Tibial artery (tissue), 4 donors: Measurements from ENCODE around the gene JMJD8.

Source experiments
- DNase-seq, 2 donors: peaks; one replicate each; pipeline ENCODE4 v3.0.0-alpha.2; 2019
- H3K27ac ChIP-seq, 2 donors: fragments of 200-600 bp; sonication (generic) in 1 of 2; 1 replicate in 1 of 2; 2 replicates in 1 of 2; pipeline ENCODE4 v1.5.1; 2018 to 2019; ENCODE audit warnings: mild to moderate bottlenecking in 1 of 2
- H3K27me3 ChIP-seq, 2 donors: fragments of 200-600 bp; sonication (generic) in 1 of 2; one replicate each; pipeline versions ENCODE4 v1.5.1 to v1.6.0; 2016 to 2019
- H3K36me3 ChIP-seq, 3 donors: fragments of 200-600 bp; sonication (generic) in 2 of 3; one replicate each; pipeline ENCODE4 v1.5.1; 2016 to 2019; ENCODE audit warnings: mild to moderate bottlenecking in 2 of 3
- H3K4me1 ChIP-seq, 4 donors: fragments of 200-600 bp; sonication (generic) in 2 of 4; 1 replicate in 3 of 4; 2 replicates in 1 of 4; pipeline ENCODE4 v1.5.1; 2016 to 2019
- H3K4me3 ChIP-seq, 2 donors: fragments of 200-600 bp; sonication (generic) in 1 of 2; 1 replicate in 1 of 2; 2 replicates in 1 of 2; pipeline ENCODE4 v1.5.1; 2018 to 2019; ENCODE audit warnings: mild to moderate bottlenecking in 2 of 2
- H3K9me3 ChIP-seq, 3 donors: fragments of 200-600 bp; sonication (generic) in 1 of 3; one replicate each; pipeline ENCODE4 v1.5.1; 2016 to 2019
- intact Hi-C: fragments of 100-400 bp; cut with DNase I; formaldehyde crosslinking; loops from one replicate; pipeline ENCODE4 v1.15.0; 2023; ENCODE audit warnings: low total_unique reads
- TF ChIP-seq, protein P1 (sequence below), 2 experiments: fragments of 200-600 bp in 1 of 2; fragments of 450-650 bp in 1 of 2; IDR thresholded peaks; one replicate each; pipeline ENCODE4 v1.5.1; 2017 to 2019; ENCODE audit warnings: antibody characterized with exemption in 2 of 2, mild to moderate bottlenecking in 1 of 2, moderate library complexity in 1 of 2

Gene JMJD8

DNA sequence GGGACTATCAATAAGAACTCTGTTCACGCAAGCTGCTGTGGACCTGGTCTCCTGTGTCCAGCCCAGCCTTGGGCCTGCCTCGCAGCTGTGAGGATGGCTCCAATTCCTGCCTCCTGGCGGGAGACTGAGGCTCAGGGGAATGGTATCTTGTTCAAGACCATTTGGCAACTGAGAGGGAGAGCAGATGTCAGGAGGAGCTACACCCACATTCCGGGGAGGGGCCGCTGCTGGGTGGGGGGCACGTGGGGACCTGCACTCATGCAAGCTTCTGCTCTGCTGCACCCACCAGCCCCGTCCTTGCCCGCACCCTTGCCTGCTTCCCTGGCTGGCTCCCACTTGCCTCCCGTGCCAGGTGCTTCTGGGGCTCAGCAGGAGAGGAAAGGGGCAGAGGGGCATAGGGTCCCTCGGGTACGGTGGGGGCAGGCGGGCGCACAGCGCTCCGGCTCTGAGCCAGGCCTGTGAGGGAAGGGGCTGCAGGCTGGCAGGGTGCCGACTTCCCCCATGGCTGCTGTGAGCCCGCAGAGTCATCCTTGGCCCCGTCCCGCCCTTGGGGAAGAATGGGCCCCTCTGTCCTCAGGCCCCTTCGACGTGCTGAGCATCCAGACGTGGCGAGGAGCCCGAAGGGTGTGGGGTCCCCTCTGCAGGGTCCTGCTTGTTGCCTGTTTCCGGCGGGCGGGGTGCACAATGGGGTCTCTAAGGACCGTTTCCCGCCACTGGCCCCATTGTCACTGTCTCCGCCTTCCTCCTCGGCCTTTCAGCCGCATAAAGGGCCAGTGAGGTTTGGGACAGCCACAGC, 33.5 kb upstream of the JMJD8 start:
- H3K36me3 ChIP-seq, result no peaks in the 10 kb centered on the region
- no peaks in the 10 kb centered on the region for H3K9me3 ChIP-seq
- intact Hi-C loops, result no loop called here
- peaks cover 0 to 59% (median 39%) of the 10 kb centered on the region in 4 donors for H3K4me1 ChIP-seq
- H3K4me3 ChIP-seq, result no peak overlapping the region
- no peak for DNase-seq
- no peak overlapping the region for H3K27ac ChIP-seq
- peaks cover 0 to 19% of the 10 kb centered on the region in 2 donors for H3K27me3 ChIP-seq
- TF ChIP-seq, protein P1, sequence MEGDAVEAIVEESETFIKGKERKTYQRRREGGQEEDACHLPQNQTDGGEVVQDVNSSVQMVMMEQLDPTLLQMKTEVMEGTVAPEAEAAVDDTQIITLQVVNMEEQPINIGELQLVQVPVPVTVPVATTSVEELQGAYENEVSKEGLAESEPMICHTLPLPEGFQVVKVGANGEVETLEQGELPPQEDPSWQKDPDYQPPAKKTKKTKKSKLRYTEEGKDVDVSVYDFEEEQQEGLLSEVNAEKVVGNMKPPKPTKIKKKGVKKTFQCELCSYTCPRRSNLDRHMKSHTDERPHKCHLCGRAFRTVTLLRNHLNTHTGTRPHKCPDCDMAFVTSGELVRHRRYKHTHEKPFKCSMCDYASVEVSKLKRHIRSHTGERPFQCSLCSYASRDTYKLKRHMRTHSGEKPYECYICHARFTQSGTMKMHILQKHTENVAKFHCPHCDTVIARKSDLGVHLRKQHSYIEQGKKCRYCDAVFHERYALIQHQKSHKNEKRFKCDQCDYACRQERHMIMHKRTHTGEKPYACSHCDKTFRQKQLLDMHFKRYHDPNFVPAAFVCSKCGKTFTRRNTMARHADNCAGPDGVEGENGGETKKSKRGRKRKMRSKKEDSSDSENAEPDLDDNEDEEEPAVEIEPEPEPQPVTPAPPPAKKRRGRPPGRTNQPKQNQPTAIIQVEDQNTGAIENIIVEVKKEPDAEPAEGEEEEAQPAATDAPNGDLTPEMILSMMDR (IDR thresholded peaks at IDR 0.05), result no peak

DNA sequence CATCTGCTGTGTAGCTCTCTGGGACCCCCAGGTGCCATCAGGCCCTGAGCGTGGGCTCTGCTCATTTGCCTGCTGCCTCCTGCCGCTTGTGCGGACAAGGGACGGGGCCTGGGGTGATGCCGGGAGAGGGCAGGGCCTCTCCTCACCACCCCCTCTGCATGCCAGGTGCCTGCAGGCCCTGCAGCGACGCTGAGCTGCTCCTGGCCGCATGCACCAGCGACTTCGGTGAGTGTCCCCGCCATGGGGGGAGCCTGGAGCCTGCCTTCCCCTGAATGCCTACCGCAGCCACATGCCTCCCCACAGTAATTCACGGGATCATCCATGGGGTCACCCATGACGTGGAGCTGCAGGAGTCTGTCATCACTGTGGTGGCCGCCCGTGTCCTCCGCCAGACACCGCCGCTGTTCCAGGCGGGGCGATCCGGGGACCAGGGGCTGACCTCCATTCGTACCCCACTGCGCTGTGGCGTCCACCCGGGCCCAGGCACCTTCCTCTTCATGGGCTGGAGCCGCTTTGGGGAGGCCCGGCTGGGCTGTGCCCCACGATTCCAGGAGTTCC, 32.7 kb upstream of the JMJD8 start:
- Histone ChIP-seq H3K27me3 (peaks cover 0 to 24% of the 10 kb centered on the region in 2 donors), H3K36me3 (no peaks in the 10 kb centered on the region), H3K9me3 (no peaks in the 10 kb centered on the region), H3K4me1 (peaks cover 0 to 55% (median 35%) of the 10 kb centered on the region in 4 donors), H3K27ac (no peak overlapping the region), H3K4me3 (no peak overlapping the region)
- no peak for DNase-seq
- TF ChIP-seq, protein P1 (IDR thresholded peaks at IDR 0.05), result no peak
- intact Hi-C loops, result no loop called here

DNA sequence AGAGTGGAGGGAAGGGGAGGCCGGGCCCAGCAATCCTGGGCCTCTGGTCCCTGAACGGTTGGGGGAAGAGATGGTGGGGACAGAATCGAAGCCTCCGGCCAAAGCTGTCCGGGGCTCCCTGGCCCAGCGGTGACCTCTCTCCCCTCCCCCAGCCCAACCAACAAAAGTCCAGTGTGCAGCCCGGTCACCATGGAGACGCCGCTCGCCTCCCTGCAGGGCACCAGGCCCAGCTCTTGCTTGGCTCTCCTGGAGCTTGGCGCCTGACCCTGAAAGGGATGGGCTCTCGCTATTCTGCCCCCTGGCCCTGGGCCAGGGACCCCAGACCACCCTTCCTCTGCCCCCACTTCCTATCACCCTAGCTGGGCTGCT, 32.0 kb upstream of the JMJD8 start:
- DNase-seq, result no peak

DNA sequence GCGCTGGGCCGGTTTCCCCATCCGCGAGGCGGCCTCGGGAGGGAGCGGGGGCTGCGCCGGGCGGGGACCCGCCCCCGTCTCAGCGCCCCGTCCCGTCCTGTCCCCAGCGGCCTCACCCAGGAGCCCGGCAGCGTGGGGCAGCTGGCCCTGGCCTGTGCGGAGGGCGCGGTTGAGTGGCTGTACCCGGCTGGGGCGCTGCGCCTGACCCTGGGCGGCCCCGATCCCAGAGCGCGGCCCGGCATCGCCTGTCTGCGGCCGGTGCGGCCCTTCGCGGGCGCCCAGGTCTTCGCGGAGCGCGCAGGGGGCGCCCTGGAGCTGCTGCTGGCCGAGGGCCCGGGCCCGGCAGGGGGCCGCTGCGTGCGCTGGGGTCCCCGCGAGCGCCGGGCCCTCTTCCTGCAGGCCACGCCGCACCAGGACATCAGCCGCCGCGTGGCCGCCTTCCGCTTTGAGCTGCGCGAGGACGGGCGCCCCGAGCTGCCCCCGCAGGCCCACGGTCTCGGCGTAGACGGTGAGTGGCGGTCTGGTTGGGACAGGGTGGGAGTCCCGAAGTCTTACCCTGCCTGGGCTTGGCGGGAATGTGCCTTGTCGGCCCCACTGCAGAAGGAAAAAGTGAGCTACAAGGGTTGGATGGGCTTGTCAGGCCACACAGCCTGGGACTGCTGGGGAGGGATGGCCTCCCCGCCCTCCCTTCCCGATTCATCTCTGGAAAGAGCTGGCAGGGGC, 31.5 kb upstream of the JMJD8 start:
- no peak for DNase-seq
- TF ChIP-seq, protein P1 (IDR thresholded peaks at IDR 0.05), result no peak
- no peaks in the 10 kb centered on the region for H3K36me3 ChIP-seq
- no peak overlapping the region for H3K27ac ChIP-seq
- peaks cover 0 to 36% of the 10 kb centered on the region in 2 donors for H3K27me3 ChIP-seq
- intact Hi-C loops, result loop anchor here (2.0 kb wide), 1 partner anchor 25 kb away; the partner anchor contains the start of gene CIAO3
- H3K9me3 ChIP-seq, result no peaks in the 10 kb centered on the region
- peaks cover 0 to 46% (median 31%) of the 10 kb centered on the region in 4 donors for H3K4me1 ChIP-seq
- H3K4me3 ChIP-seq, result peak overlapping the region; percentile 56 to 75

More for the DNA sequence above, 32.0 kb upstream of the JMJD8 start:
- TF ChIP-seq, protein P1 (IDR thresholded peaks at IDR 0.05), result no peak
- Histone ChIP-seq H3K27ac (no peak overlapping the region), H3K36me3 (no peaks in the 10 kb centered on the region), H3K4me1 (peaks cover 0 to 50% (median 31%) of the 10 kb centered on the region in 4 donors), H3K4me3 (peak overlapping the region; percentile 56 to 75), H3K9me3 (no peaks in the 10 kb centered on the region), H3K27me3 (peaks cover 0 to 31% of the 10 kb centered on the region in 2 donors)
- intact Hi-C loops, result no loop called here

DNA sequence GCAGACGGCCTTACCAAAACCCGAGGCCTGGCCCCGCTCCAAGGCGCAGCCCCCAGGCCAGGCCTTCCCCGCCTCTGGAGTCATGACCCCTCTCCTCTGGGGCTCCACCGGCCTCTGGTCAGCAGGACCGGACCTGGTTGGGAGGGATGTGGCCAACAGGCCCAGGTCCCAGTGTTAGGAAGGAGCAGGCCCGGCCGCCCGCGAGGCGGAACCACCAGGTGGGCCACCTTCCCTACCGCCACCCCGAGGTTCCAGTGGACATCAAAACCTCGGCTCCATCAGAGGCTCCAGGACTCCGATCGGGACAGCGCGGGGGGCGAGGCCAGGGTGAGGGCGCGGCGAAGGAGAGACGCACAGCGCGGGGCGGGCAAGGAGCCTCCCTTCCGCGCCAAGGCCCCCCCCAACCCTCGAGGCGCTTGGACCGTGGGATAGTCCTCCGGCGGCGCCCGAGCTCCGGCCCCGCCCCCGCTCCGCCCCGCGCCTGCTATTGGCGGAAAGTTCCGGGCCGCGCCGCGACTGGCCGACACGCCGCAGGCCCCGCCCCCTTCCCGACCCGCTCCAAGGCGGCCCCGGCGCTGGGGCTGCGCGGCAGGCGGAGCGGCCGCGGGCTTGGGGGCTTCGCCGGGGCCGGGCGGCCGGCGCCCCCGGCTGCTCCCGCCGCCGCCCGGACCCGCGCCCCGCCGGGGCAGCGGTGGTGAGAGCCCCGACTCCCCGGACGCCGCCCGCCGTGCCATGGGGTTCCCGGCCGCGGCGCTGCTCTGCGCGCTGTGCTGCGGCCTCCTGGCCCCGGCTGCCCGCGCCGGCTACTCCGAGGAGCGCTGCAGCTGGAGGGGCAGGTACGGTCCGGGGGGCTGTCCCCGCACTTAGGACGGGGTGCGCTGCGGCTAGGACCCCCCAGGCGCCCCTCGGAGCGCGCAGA, 30.7 kb upstream of the JMJD8 start, which contains the start of gene METRN:
Gene METRN (plus strand): TSS at position 561 of the 919 bp plus-strand sequence. CDS start 172 bp downstream, at position 733.
- peaks cover 0 to 44% (median 27%) of the 10 kb centered on the region in 4 donors for H3K4me1 ChIP-seq
- H3K27ac ChIP-seq, result no peak within 1 kb of the TSS
- peak; percentile 90 to 94 for DNase-seq
- no peaks in the 10 kb centered on the region for H3K36me3 ChIP-seq
- H3K9me3 ChIP-seq, result no peaks in the 10 kb centered on the region
- TF ChIP-seq, protein P1 (IDR thresholded peaks at IDR 0.05), result no peak
- intact Hi-C loops, result loop anchor here (2.0 to 5.0 kb wide), 2 partner anchors 26 to 342 kb away; partner anchors contain the start of gene CIAO3
- peaks cover 0 to 44% of the 10 kb centered on the region in 2 donors for H3K27me3 ChIP-seq
- H3K4me3 ChIP-seq, result peak within 1 kb of the TSS; percentile 56 to 75
